Liver (tissue), 3 donors: ENCODE data around the gene ICAM5.

Experiments used
- CTCF ChIP-seq: fragments of 150-350 bp; IDR thresholded peaks from 2 replicates; pipeline ENCODE4 v1.5.1; 2017; ENCODE audit warnings: improper control_type of control experiment, low read depth, low read length; ENCODE audit not compliant: missing input control
- JUND ChIP-seq, 2 donors: IDR thresholded peaks; 2 replicates each; pipeline ENCODE4 v1.6.1; 2016; ENCODE audit warnings: antibody characterized with exemption in 2 of 2
- RAD21 ChIP-seq, 2 donors: IDR thresholded peaks; 2 replicates each; pipeline ENCODE4 v1.6.1; 2016; ENCODE audit warnings: antibody characterized with exemption in 2 of 2, mild to moderate bottlenecking in 2 of 2
- SP1 ChIP-seq: IDR thresholded peaks from 2 replicates; pipeline ENCODE4 v1.6.1; 2018; ENCODE audit warnings: antibody characterized with exemption, mild to moderate bottlenecking
- TF ChIP-seq, protein P1 (sequence below): IDR thresholded peaks from 2 replicates; pipeline ENCODE4 v1.6.1; 2016; ENCODE audit warnings: antibody characterized with exemption, mild to moderate bottlenecking
- donor health status: healthy.
- donor health status: healthy.

GRCh38 chr19:10271543-10272086 is 18.1 kb upstream of the ICAM5 start:
- TF ChIP-seq CTCF (no peak), RAD21 (IDR thresholded peaks at IDR 0.05) (no peak), SP1 (no peak), JUND (IDR thresholded peaks at IDR 0.05) (no peak)
- TF ChIP-seq, protein P1, sequence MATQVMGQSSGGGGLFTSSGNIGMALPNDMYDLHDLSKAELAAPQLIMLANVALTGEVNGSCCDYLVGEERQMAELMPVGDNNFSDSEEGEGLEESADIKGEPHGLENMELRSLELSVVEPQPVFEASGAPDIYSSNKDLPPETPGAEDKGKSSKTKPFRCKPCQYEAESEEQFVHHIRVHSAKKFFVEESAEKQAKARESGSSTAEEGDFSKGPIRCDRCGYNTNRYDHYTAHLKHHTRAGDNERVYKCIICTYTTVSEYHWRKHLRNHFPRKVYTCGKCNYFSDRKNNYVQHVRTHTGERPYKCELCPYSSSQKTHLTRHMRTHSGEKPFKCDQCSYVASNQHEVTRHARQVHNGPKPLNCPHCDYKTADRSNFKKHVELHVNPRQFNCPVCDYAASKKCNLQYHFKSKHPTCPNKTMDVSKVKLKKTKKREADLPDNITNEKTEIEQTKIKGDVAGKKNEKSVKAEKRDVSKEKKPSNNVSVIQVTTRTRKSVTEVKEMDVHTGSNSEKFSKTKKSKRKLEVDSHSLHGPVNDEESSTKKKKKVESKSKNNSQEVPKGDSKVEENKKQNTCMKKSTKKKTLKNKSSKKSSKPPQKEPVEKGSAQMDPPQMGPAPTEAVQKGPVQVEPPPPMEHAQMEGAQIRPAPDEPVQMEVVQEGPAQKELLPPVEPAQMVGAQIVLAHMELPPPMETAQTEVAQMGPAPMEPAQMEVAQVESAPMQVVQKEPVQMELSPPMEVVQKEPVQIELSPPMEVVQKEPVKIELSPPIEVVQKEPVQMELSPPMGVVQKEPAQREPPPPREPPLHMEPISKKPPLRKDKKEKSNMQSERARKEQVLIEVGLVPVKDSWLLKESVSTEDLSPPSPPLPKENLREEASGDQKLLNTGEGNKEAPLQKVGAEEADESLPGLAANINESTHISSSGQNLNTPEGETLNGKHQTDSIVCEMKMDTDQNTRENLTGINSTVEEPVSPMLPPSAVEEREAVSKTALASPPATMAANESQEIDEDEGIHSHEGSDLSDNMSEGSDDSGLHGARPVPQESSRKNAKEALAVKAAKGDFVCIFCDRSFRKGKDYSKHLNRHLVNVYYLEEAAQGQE, result no peak
